Adrenal gland (tissue), 12 donors: ENCODE results near the gene HMSD. TPM values are rescaled to one million over a fixed set of nuclear protein-coding genes. Genes with fewer than 3 reads are reported as not detected.

ENCODE experiments used
- DNase-seq, 7 donors: peaks; one replicate each; pipeline ENCODE4 v3.0.0-alpha.2; 2019 to 2020
- H3K27ac ChIP-seq, 5 donors: fragments of 200-600 bp; sonication (generic) in 4 of 5; 1 replicate in 3 of 5; 2 replicates in 2 of 5; pipeline versions ENCODE4 v1.5.1 to v1.8.0; 2016 to 2020; ENCODE audit warnings: mild to moderate bottlenecking in 1 of 5
- H3K27me3 ChIP-seq: fragments of 200-600 bp; 2 replicates; pipeline ENCODE4 v1.8.0; 2021
- H3K36me3 ChIP-seq, 2 donors: fragments of 200-600 bp; replicated peaks in 1 of 2; 1 replicate in 1 of 2; 2 replicates in 1 of 2; pipeline versions ENCODE4 v1.5.1 to v1.8.0; 2018 to 2022
- H3K4me1 ChIP-seq, 2 donors: fragments of 200-600 bp; replicated peaks in 1 of 2; 1 replicate in 1 of 2; 2 replicates in 1 of 2; pipeline versions ENCODE4 v1.5.1 to v1.8.0; 2018 to 2021
- H3K4me3 ChIP-seq, 4 donors: fragments of 200-600 bp; sonication (generic) in 3 of 4; one replicate each; pipeline ENCODE4 v1.5.1; 2016 to 2018
- H3K9me3 ChIP-seq, 3 donors: fragments of 200-600 bp; sonication (generic) in 1 of 3; replicated peaks in 1 of 3; 1 replicate in 2 of 3; 2 replicates in 1 of 3; pipeline versions ENCODE4 v1.5.1 to v1.8.0; 2016 to 2021
- CTCF ChIP-seq, 6 experiments: fragments of 450-650 bp in 4 of 6; fragments of 200-600 bp in 2 of 6; sonication (generic) in 1 of 6; IDR thresholded peaks; 1 replicate in 5 of 6; 2 replicates in 1 of 6; pipeline versions ENCODE4 v1.5.1 to v1.8.0; 2016 to 2021; ENCODE audit warnings: antibody characterized with exemption in 6 of 6, mild to moderate bottlenecking in 2 of 6, moderate library complexity in 1 of 6
- POLR2A ChIP-seq, 2 donors: fragments of 450-650 bp; IDR thresholded peaks; one replicate each; pipeline ENCODE4 v1.6.1; 2017; ENCODE audit warnings: antibody characterized with exemption in 2 of 2, mild to moderate bottlenecking in 2 of 2, moderate library complexity in 1 of 2
- WGBS, 4 donors: extraction: QIAGEN DNeasy Blood & Tissue Kit in 2 of 4; methylation state at CpG; one replicate each; pipeline versions ENCODE4 v1.1.5 to v1.1.7; 2013 to 2017; 5-methylcytosine and 5-hydroxymethylcytosine counted together
- intact Hi-C, 2 donors: fragments of 100-400 bp; cut with DNase I; formaldehyde crosslinking; loops; one replicate each; pipeline versions ENCODE4 v1.14.1 to v1.15.0; 2022 to 2023
- polyA plus RNA-seq, 3 donors: library from polyadenylated mRNA; stranded (reverse); fragments of 200-250 nt in 2 of 3; fragments of 350-450 nt in 1 of 3; fragmentation: Illumina TruSeq in 1 of 3; extraction: RNeasy Lipid Tissue Mini Kit (QIAGEN cat#74804) in 1 of 3; gene quantifications; one replicate each; pipeline ENCODE4 v1.2.3, GENCODE V29; 2013 to 2014
- total RNA-seq, 9 donors: library from RNA; depleted of rRNA in 4 of 9; stranded (reverse); fragments of >200 nt in 4 of 9; fragments of 120-200 nt in 1 of 9; fragmentation: NEBNext Ultra II Directional in 1 of 9; extraction: Animal tissue kit (Norgen Biotek cat#: 25700) in 1 of 9; gene quantifications; one replicate each; pipeline versions ENCODE4 v1.1.0 to v1.2.4, GENCODE V29; 2013 to 2023
- donor health status: healthy with polysubstance abuse.
- donor health status: Bipolar disorder and iron deficiency.
- donor health status: DM: yes; HTN: yes; CAD: no.
- donor health status: DM: no; HTN: no; CAD: no.
- donor health status: DM: no; HTN: no; CAD: no.
- donor health status: DM: yes; HTN: yes; CAD: no.

Gene HMSD
- total and polyA plus RNA-seq, 12 donors: 0.13 to 0.57 (median 0.16) TPM; not detected in 9

- no peak for TF ChIP-seq POLR2A (IDR thresholded peaks at IDR 0.05)
- Histone ChIP-seq H3K9me3 (no peaks in the 10 kb centered on the region), H3K27ac (no peak overlapping the region), H3K4me1 (peaks cover 6 to 16% of the 10 kb centered on the region in 2 donors), H3K4me3 (no peak overlapping the region), H3K27me3 (no peaks in the 10 kb centered on the region), H3K36me3 (no peaks in the 10 kb centered on the region)
- DNase-seq: no peak
- intact Hi-C loops: loop anchor here in 1 of 2 donors (2.0 kb wide), 1 partner anchor 14 kb away; no protein-coding TSS in a partner anchor
These were observed 15.8 kb downstream of the HMSD start for GRCh38 chr18:63964908-63965307.

- Histone ChIP-seq H3K4me1 (peaks cover 6 to 16% of the 10 kb centered on the region in 2 donors), H3K27ac (no peak overlapping the region), H3K27me3 (no peaks in the 10 kb centered on the region), H3K9me3 (no peaks in the 10 kb centered on the region), H3K36me3 (no peaks in the 10 kb centered on the region), H3K4me3 (no peak overlapping the region)
- WGBS, 4 donors: 73 to 84% (median 81%) methylated on average over 5 of the region's 5 CpGs
- intact Hi-C loops: loop anchor here in 1 of 2 donors (2.0 kb wide), 1 partner anchor 13 kb away; no protein-coding TSS in a partner anchor
- no peak for DNase-seq
- no peak for TF ChIP-seq CTCF (IDR thresholded peaks at IDR 0.05)
- TF ChIP-seq POLR2A (IDR thresholded peaks at IDR 0.05): no peak
These were observed 16.7 kb downstream of the HMSD start for GRCh38 chr18:63965716-63966330.

GRCh38 chr18:63969942-63970808 lies 21.1 kb downstream of the HMSD start, which contains the start of gene SERPINB8:
TSS of gene SERPINB8 (plus strand) at chr18:63970081. CDS start at chr18:63978309, 8,228 bp downstream.
- Histone ChIP-seq H3K4me1 (peaks cover 6 to 24% of the 10 kb centered on the region in 2 donors), H3K36me3 (no peaks in the 10 kb centered on the region), H3K9me3 (no peaks in the 10 kb centered on the region), H3K27me3 (no peaks in the 10 kb centered on the region), H3K4me3 (peak within 1 kb of the TSS; percentile 31 to 83 (median 46)), H3K27ac (peak within 1 kb of the TSS; percentile 96 to 98 (median 97))
- intact Hi-C loops: no loop called here
- no peak for TF ChIP-seq CTCF (IDR thresholded peaks at IDR 0.05)
- TF ChIP-seq POLR2A (IDR thresholded peaks at IDR 0.05): peak; percentile 83 to 94
- WGBS, 4 donors: 0 to 1% (median 0%) methylated on average over 22 to 62 of the region's 62 CpGs
- peak; percentile 94 to 97 (median 95) for DNase-seq

GRCh38 chr18:63970809-63971205 lies 21.7 kb downstream of the HMSD start:
- peak overlapping the region; percentile 96 to 98 (median 97) for H3K27ac ChIP-seq
- H3K9me3 ChIP-seq: no peaks in the 10 kb centered on the region
- H3K27me3 ChIP-seq: no peaks in the 10 kb centered on the region
- peak in 6 of 7 donors; percentile 36 to 73 (median 48) for DNase-seq
- peaks cover 6 to 24% of the 10 kb centered on the region in 2 donors for H3K4me1 ChIP-seq
- intact Hi-C loops: no loop called here
- no peaks in the 10 kb centered on the region for H3K36me3 ChIP-seq
- H3K4me3 ChIP-seq: peak overlapping the region; percentile 31 to 83 (median 46)
- TF ChIP-seq POLR2A (IDR thresholded peaks at IDR 0.05): no peak
- TF ChIP-seq CTCF (IDR thresholded peaks at IDR 0.05): no peak
- 14 to 21% (median 18%) methylated on average over 18 of the region's 18 CpGs for WGBS, 4 donors
